Activated naive CD8-positive, alpha-beta T cell treated with anti-CD3 and anti-CD28 coated beads, Interleukin-2, amount 50 U/mL, for 24 hours (primary cell): ENCODE data around the gene EPS8L2.
A peak's percentile ranks its signal among the peaks of the same experiment; 100 is the strongest.

Experiments
- ATAC-seq: fragments of 150-1000 bp; cut with Tn5 transposase; one replicate; pipeline ENCODE4 v1.10.0; 2021
- DNase-seq: peaks from one replicate; pipeline ENCODE4 v3.0.0; 2021
- H3K27ac Mint-ChIP-seq: one replicate; pipeline ENCODE4 v1.8.0; 2021; ENCODE audit warnings: mild to moderate bottlenecking, mixed read lengths
- H3K27me3 Mint-ChIP-seq: one replicate; pipeline ENCODE4 v1.8.0; 2021; ENCODE audit warnings: mixed read lengths
- H3K36me3 Mint-ChIP-seq: one replicate; pipeline ENCODE4 v1.8.0; 2021; ENCODE audit warnings: low read depth, mixed read lengths
- H3K4me1 Mint-ChIP-seq: one replicate; pipeline ENCODE4 v1.8.0; 2021; ENCODE audit warnings: mixed read lengths
- H3K4me3 Mint-ChIP-seq: one replicate; pipeline ENCODE4 v1.8.0; 2021; ENCODE audit warnings: mild to moderate bottlenecking, moderate library complexity, mixed read lengths
- H3K9me3 Mint-ChIP-seq: one replicate; pipeline ENCODE4 v1.8.0; 2021; ENCODE audit warnings: mixed read lengths

EPS8L2 gene

DNA sequence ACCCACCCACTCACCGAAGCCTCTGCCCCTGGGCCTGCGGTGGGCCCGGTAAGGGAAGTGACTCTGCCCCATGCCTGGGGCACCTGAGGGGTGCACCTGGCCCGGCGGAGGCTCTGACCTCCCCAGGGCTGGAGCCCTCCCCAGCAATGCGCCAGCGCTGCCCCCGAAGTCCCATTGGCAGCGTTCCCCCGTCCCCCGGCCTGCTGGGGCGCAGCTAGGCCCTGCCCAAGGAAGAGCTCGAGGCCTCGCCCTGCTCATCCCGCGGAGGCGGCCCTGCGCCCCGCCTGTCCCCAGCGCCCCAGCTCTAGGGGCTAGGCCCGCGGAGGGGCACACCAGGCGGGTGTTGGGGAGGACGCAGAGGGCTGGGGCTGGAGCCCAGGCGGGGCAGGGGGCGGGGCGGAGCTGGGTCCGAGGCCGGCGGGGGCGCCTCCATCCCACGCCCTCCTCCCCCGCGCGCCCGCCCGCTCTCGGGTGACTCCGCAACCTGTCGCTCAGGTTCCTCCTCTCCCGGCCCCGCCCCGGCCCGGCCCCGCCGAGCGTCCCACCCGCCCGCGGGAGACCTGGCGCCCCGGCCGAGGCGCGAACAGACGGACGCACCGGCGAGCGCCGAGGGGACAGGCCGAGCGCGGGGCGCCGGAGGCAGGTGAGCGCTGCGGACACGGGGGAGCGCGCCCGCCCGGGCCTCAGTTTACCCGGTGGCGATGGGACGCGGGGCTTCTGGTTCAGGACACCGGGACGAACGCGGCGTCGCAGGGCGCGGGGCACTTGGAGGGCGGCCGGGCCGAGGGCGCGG, at the start of gene EPS8L2:
EPS8L2 (plus strand) TSS at position 586 of the 793 bp plus-strand sequence. CDS start 3,177 bp downstream, outside the sequence.
- Mint-ChIP-seq H3K4me3 (no peak within 1 kb of the TSS), H3K9me3 (no peaks in the 10 kb centered on the region), H3K27me3 (peaks cover 17% of the 10 kb centered on the region), H3K27ac (no peak within 1 kb of the TSS), H3K4me1 (peaks cover 6% of the 10 kb centered on the region), H3K36me3 (peaks cover 2% of the 10 kb centered on the region)
- DNase-seq (no peak), ATAC-seq (peak; percentile 33)

DNA sequence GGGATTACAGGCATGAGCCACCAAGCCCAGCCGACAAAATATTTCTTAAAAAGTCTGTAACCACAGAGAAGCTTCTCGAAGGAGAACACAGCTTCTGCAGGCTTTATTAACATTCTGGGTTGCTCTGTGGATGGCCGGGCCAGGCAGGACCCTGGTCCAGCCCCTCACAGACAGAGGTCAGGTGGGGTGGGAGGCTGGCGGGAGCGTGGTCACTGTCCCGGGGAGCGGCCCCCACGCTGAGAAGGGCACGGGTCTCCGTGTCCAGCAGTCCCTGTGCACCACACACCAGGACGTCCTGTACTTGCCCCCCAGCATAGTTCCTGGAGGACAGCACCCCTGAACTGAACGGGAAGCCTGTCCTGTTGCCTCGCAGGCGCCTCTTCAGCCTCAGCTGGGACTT, 49.6 kb upstream of the EPS8L2 start:
- no peak overlapping the region for H3K4me3 Mint-ChIP-seq
- DNase-seq (no peak), ATAC-seq (no peak)
- H3K9me3 Mint-ChIP-seq = no peaks in the 10 kb centered on the region
- H3K4me1 Mint-ChIP-seq = no peaks in the 10 kb centered on the region
- H3K27me3 Mint-ChIP-seq = no peaks in the 10 kb centered on the region
- no peak overlapping the region for H3K27ac Mint-ChIP-seq
- H3K36me3 Mint-ChIP-seq = peaks cover 9% of the 10 kb centered on the region

GRCh38 chr11:656866-657265, 49.2 kb upstream of the EPS8L2 start:
- ATAC-seq = no peak
- H3K36me3 Mint-ChIP-seq = peaks cover 8% of the 10 kb centered on the region

GRCh38 chr11:657691-658126, 48.3 kb upstream of the EPS8L2 start:
- H3K27me3 Mint-ChIP-seq = no peaks in the 10 kb centered on the region
- peaks cover 8% of the 10 kb centered on the region for H3K36me3 Mint-ChIP-seq
- no peak overlapping the region for H3K27ac Mint-ChIP-seq
- no peaks in the 10 kb centered on the region for H3K9me3 Mint-ChIP-seq
- ATAC-seq (no peak), DNase-seq (no peak)
- no peaks in the 10 kb centered on the region for H3K4me1 Mint-ChIP-seq
- H3K4me3 Mint-ChIP-seq = no peak overlapping the region

More at GRCh38 chr11:656866-657265, 49.2 kb upstream of the EPS8L2 start:
- H3K27ac Mint-ChIP-seq = no peak overlapping the region
- no peak overlapping the region for H3K4me3 Mint-ChIP-seq
- H3K4me1 Mint-ChIP-seq = no peaks in the 10 kb centered on the region
- no peak for DNase-seq
- H3K27me3 Mint-ChIP-seq = no peaks in the 10 kb centered on the region
- no peaks in the 10 kb centered on the region for H3K9me3 Mint-ChIP-seq

DNA sequence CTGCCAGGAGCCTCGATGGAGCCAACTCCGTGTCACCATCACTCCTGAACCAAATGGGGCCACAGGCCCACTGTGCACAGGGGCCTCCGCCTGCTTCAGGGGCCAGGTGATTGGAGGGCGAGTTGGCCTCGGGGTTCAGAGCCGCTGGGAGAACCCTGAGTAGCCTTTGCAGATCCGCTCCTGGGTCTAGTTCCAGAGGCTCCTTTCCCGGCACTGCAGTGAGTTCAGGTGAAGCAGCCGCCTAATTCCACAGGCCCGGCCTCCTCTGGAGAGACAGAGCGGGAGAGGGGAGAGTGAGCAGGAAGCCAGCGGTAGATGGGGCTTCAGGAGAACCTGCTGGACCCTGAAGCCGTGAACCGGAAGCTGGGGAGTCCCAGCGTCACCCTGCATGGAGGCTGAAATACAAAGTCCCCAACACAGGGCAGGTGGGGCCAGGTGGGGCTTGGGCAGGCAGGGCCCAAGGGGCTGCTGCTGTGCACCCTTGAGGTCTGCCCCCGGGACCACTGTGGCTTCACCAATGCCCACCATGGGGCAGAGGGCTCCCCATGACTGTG, 46.4 kb upstream of the EPS8L2 start:
- no peaks in the 10 kb centered on the region for H3K9me3 Mint-ChIP-seq
- no peaks in the 10 kb centered on the region for H3K27me3 Mint-ChIP-seq
- H3K36me3 Mint-ChIP-seq = peaks cover 8% of the 10 kb centered on the region
- ATAC-seq (no peak), DNase-seq (no peak)
- H3K4me3 Mint-ChIP-seq = no peak overlapping the region
- H3K4me1 Mint-ChIP-seq = no peaks in the 10 kb centered on the region
- no peak overlapping the region for H3K27ac Mint-ChIP-seq

DNA sequence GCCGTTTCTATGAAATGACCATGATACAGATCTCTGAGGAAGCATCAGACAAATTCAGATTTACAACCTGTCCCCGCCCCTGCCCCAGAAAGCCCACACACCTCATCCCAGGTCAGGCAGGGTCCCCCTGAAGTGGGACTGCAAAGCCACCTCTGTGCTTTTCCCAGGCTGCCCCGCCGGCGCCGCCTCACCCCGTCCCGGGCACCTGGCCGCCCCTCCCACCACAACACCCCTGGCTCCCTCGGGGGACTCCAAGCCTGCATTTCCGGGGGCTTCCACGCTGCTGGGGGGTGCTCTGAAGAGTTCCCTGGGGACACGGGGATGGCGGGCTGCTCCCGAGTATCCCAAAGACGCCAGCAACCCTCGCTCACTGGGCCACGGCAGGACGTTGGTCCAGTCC, 45.8 kb upstream of the EPS8L2 start:
- Mint-ChIP-seq H3K27ac (no peak overlapping the region), H3K4me1 (no peaks in the 10 kb centered on the region), H3K9me3 (no peaks in the 10 kb centered on the region), H3K36me3 (peaks cover 8% of the 10 kb centered on the region), H3K27me3 (no peaks in the 10 kb centered on the region), H3K4me3 (no peak overlapping the region)
- no peak for DNase-seq
- ATAC-seq = no peak

GRCh38 chr11:660681-661444, 45.2 kb upstream of the EPS8L2 start:
- Mint-ChIP-seq H3K9me3 (no peaks in the 10 kb centered on the region), H3K27me3 (no peaks in the 10 kb centered on the region), H3K4me3 (no peak overlapping the region), H3K4me1 (no peaks in the 10 kb centered on the region), H3K27ac (no peak overlapping the region), H3K36me3 (peaks cover 8% of the 10 kb centered on the region)
- DNase-seq = no peak
- ATAC-seq = no peak

DNA sequence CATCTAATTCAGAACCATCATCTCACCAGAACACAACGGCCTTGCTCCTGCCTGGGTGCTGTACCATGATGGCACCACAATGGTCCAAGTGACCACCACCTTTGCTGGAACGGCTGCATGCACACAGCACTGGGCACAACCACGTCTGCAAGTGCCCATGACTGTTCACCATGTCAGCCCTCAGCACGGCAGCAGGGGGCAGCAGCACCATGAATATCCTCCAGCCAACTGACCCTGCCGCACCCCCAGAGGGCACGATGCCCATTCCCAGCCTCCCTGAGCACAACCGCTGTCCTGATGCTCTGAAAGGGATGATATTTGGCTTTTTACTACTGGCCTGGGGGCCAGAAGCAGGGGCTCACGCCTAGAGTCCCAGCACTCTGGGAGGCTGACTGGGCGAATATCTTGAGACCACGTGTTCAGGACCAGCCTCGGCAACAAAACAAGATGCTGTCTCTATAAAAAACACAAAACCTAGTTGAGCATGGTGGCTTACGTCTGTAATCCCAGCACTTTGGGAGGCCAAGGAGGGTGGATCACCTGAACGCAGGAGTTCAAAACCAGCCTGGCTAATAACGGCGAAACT, 43.2 kb upstream of the EPS8L2 start:
- no peak overlapping the region for H3K4me3 Mint-ChIP-seq
- H3K9me3 Mint-ChIP-seq = no peaks in the 10 kb centered on the region
- no peaks in the 10 kb centered on the region for H3K4me1 Mint-ChIP-seq
- H3K27me3 Mint-ChIP-seq = no peaks in the 10 kb centered on the region
- DNase-seq (peak; percentile 51), ATAC-seq (peak; percentile 57)
- H3K27ac Mint-ChIP-seq = no peak overlapping the region
- H3K36me3 Mint-ChIP-seq = peaks cover 11% of the 10 kb centered on the region

- no peaks in the 10 kb centered on the region for H3K4me1 Mint-ChIP-seq
- H3K27ac Mint-ChIP-seq = no peak overlapping the region
- H3K27me3 Mint-ChIP-seq = no peaks in the 10 kb centered on the region
- no peaks in the 10 kb centered on the region for H3K9me3 Mint-ChIP-seq
- DNase-seq (no peak), ATAC-seq (no peak)
- peaks cover 9% of the 10 kb centered on the region for H3K36me3 Mint-ChIP-seq
- H3K4me3 Mint-ChIP-seq = no peak overlapping the region
These were observed 40.8 kb upstream of the EPS8L2 start for GRCh38 chr11:665062-665703.

DNA sequence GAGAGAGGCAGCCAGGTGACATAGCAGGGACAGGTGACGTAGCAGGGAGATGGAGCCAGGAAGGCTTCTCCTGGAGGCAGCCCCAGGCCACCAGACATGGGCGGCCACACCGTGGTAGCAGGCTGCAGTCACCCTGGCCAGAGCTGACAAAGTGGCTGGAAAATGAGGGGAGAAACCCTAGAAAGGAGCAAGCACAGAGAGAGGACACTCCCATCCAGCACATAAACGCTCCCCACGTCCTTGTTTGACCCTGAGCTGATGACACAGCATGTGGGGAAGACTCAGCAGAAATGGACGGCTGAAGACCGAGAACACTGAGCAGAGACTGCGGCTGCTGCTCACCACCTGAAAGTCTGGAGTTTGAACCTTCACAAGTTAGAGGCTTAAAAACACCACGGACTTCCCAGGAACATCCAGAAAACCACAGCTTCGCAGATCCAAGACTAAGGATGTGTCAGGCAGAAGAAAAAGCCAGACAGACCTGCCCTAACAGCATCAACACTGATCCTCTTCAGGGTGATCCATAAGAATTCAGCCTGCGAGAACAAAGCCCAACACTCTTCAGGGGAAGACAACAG, 40.2 kb upstream of the EPS8L2 start:
- no peak for DNase-seq
- peaks cover 9% of the 10 kb centered on the region for H3K36me3 Mint-ChIP-seq
- no peak for ATAC-seq
- no peak overlapping the region for H3K4me3 Mint-ChIP-seq
- H3K4me1 Mint-ChIP-seq = no peaks in the 10 kb centered on the region
- H3K27ac Mint-ChIP-seq = peak overlapping the region; percentile 25
- H3K27me3 Mint-ChIP-seq = no peaks in the 10 kb centered on the region
- H3K9me3 Mint-ChIP-seq = no peaks in the 10 kb centered on the region

- no peaks in the 10 kb centered on the region for H3K27me3 Mint-ChIP-seq
- H3K4me1 Mint-ChIP-seq = no peaks in the 10 kb centered on the region
- H3K9me3 Mint-ChIP-seq = no peaks in the 10 kb centered on the region
- H3K4me3 Mint-ChIP-seq = no peak overlapping the region
- ATAC-seq (no peak), DNase-seq (no peak)
- peaks cover 30% of the 10 kb centered on the region for H3K36me3 Mint-ChIP-seq
- H3K27ac Mint-ChIP-seq = no peak overlapping the region
These were observed 32.2 kb upstream of the EPS8L2 start for GRCh38 chr11:673866-674265.

GRCh38 chr11:674406-674805, 31.6 kb upstream of the EPS8L2 start:
- H3K27ac Mint-ChIP-seq = no peak overlapping the region
- no peaks in the 10 kb centered on the region for H3K27me3 Mint-ChIP-seq
- H3K4me1 Mint-ChIP-seq = no peaks in the 10 kb centered on the region
- ATAC-seq = no peak
- DNase-seq = no peak
- no peak overlapping the region for H3K4me3 Mint-ChIP-seq
- peaks cover 30% of the 10 kb centered on the region for H3K36me3 Mint-ChIP-seq
- H3K9me3 Mint-ChIP-seq = no peaks in the 10 kb centered on the region

- Mint-ChIP-seq H3K36me3 (peaks cover 47% of the 10 kb centered on the region), H3K27me3 (no peaks in the 10 kb centered on the region), H3K27ac (no peak overlapping the region), H3K9me3 (no peaks in the 10 kb centered on the region), H3K4me1 (peaks cover 14% of the 10 kb centered on the region), H3K4me3 (no peak overlapping the region)
- no peak for DNase-seq
- ATAC-seq = no peak
These were observed 27.7 kb upstream of the EPS8L2 start for GRCh38 chr11:678297-678696.
